Articular chondrocyte of knee joint (primary cell): ENCODE data around the gene CENPA. TPM values are rescaled to one million over a fixed set of nuclear protein-coding genes. Genes with fewer than 3 reads are reported as not detected.

Source experiments
- total RNA-seq: library from RNA; depleted of rRNA; stranded (reverse); fragments of >200 nt; gene quantifications from 2 replicates; pipeline ENCODE4 v1.2.3, GENCODE V29; 2012

Gene CENPA
- total RNA-seq = 5.2 and 7.2 TPM in 2 replicates

GRCh38 chr2:26785431-26786206, at the start of gene CENPA:
Gene CENPA, plus strand, starts transcription at chr2:26786056. Its CDS starts 141 bp downstream, at chr2:26786197.

GRCh38 chr2:26764078-26764887, 21.6 kb upstream of the CENPA start, which contains the start of gene SLC35F6:
Gene SLC35F6, plus strand, starts transcription at chr2:26764284. Its CDS starts 66 bp downstream, at chr2:26764350.

Other genes with a start within 250 kb of the CENPA start
- not detected in 2 replicates for gene CIB4, start 144.7 kb upstream of the CENPA start, total RNA-seq
- under 0.01 and 0.11 TPM in 2 replicates for gene KCNK3, start 93.3 kb upstream of the CENPA start, total RNA-seq
- 59.8 and 84.5 TPM in 2 replicates for gene SLC35F6, start 21.8 kb upstream of the CENPA start, total RNA-seq
- gene DPYSL5, start 62.1 kb downstream of the CENPA start, total RNA-seq = not detected in 2 replicates
- 4.4 and 5.8 TPM in 2 replicates for gene MAPRE3, start 184.6 kb downstream of the CENPA start, total RNA-seq
- gene TMEM214, start 246.9 kb downstream of the CENPA start, total RNA-seq = 68.0 and 68.5 TPM in 2 replicates